HG03571 (cell line): ENCODE results near the gene CLCN7.

Experiments used
- ATAC-seq: cut with Tn5 transposase; IDR thresholded peaks from one replicate; pipeline ENCODE4 v1.9.1; 2021; ENCODE audit not compliant: unreplicated experiment

The CLCN7 gene

DNA sequence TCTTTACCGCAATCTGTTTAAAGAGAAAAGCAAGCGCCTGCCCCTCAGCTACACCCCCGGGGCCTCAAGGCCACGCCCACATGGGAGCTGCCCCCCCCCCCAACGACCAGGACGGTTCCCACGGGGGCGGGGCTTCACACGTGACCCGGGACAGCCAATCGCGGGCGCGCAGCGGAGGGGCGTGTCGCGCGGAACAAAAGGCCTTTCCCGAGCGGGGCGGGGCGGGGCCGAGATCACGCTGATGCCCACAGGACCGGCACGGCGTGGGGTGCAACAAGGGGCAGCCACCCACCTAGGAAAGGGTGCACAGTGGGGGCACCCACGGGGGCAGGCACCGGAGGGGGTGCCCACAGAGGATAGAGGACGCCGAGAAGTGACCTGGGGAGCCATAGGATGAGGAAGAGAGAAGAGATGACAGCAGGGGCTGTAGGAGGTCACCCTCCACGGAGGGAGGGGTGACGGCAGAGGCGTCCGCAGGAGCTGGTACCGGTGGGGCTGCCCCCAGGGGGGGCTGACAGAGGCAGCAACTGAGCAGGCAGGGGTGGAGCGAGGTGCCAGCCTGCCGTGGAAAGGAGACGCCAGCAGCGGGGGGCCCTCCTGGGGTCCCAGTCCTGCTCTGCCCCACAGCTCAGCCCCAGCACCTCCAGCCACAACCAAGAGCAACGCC, 66.5 kb downstream of the CLCN7 start:
- peak; percentile 64 for ATAC-seq

DNA sequence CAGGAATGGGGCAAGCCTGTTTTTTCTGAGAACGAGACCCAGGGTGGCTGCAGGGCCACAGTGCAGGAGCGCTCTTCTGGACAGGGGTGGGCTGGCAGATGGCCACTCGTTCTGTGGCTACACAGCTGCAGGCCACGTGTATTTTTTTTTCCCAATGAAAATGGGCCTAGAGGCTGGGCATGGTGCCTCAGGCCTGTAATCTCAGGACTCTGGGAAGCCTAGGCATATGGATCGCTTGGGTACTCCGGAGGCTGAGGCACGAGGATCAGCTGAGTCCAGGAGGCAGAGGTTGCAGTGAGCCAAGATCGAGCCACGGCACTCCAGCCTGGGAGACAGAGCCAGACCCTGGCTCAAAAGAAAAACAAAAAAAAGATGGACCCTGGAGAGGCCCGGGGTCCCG, 67.1 kb downstream of the CLCN7 start:
- no peak for ATAC-seq

DNA sequence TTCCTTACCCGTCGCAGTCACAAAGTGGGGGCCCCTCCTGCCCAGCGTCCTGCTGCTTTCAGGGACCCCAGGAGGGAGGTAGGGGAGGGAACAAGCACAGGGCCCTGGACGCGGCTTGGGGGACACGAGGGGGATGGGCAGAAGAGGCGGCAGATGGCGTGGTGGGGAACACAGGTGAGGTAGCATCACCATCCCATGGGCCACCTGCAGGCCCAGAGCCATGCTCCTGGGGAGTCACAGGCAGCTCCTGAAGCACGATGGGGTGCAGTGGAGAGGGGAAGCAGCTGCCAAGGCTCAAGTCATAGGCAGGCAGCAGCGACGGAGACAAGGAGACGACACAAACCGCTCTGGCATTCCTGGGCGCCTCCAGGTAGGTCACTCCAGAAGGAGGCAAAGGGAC, 71.1 kb downstream of the CLCN7 start:
- ATAC-seq = no peak

DNA sequence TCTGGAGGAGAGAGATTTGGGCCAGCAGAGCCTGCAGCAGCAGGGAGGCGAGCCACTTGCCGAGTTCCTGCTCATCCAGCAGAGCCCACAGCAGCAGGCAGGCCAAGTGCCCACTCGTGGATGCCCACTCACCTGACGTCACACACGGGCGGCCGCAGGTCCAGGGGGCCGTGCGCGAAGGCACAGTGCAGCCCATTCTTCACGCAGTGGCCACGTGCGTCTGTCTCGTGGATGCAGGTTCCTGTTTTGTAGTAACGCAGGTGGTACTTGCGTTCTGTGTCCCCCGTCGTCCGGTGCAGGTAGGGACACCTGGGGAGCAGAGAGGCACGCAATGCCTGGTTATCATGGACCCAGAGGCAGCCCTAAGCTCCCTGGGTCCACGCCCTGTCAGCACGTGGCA, 71.8 kb downstream of the CLCN7 start:
- no peak for ATAC-seq

DNA sequence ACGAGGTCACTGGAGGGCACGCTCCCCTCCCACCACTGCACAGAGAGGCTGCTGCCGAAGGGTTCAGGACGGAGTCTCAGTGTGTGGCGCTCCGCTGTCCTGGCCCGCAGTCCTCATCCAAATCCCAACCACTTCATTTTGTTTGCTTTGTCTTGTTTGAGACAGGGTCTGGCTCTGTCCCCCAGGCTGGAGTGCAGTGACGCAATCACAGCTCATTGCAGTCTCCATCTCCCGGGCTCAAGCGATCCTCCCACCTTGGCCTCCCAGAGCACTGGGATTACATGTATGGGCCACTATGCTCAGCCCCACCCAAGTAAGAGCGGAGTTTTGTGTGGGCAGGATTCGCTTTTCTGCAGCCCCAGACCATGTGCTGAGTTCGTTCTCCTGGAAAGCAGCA, 73.1 kb downstream of the CLCN7 start:
- ATAC-seq = no peak

DNA sequence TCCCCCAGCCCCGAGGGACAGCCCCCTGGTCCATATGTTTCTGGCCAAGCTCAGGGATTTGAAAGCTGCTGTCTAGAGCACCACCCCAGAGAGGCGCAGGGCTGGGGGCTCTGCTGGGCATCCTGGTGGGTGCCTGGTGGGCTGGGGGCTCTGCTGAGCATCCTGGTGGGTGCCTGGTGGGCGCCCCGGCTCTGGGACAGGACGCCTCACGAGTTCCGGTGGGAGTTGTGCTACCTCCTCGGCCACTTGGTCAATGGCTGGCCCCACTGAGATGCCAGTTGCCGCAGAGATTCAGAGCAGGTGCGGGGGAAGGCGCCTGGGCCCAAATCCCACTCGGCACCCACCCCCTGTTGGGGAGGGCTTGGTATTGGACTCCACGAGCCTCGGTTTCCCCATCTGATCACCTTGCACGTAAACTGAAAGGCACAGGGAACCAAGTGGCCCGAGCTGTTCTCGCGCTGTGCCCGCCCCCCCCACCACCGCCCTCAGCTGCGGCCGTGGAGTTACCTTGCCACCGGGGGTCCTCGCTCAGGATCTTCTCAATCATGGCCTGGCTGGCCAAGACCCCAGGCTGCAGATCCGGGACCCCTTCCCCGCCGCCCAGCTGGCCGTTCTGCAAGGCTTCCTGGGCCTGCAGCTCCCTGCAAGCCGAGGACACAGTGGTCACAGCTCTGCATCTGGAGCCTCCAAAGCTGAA, 73.6 kb downstream of the CLCN7 start:
- no peak for ATAC-seq

DNA sequence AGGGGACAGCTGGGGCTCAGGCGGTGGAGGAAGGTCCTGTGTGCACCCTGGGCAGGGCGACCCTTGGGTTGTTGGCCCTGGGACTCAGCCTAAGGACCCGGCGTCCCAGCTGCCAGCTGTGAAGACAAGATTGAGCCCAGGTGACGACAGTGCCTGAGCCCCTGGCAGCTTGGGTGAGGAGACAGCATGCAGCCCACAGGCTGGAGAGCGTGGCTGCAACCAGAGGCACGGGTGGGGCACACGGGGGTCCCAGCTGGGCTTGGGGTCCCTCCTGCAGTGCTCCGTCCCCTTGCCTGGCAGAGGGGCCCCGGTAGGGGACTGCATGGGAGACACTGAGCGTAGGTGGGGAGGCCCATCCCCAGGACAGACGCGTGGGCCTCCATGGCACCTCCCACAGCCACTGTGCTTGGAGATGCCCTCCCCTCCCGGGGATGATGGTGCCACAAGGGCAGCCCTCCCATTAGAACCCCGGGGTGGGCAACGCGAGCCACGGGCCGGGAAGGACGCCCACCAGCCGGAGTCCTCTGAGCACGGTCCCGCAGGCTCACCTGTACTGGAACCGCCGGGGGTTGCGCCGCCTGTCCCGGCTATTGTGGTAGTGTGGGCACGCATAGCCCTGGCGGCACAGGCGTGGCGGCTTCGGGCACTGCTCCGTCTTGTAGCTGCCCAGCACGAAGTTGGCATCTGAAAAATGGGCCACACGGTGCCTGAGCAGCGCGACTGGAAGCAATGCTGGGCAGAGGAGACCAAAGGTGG, 75.8 kb downstream of the CLCN7 start:
- ATAC-seq = no peak

DNA sequence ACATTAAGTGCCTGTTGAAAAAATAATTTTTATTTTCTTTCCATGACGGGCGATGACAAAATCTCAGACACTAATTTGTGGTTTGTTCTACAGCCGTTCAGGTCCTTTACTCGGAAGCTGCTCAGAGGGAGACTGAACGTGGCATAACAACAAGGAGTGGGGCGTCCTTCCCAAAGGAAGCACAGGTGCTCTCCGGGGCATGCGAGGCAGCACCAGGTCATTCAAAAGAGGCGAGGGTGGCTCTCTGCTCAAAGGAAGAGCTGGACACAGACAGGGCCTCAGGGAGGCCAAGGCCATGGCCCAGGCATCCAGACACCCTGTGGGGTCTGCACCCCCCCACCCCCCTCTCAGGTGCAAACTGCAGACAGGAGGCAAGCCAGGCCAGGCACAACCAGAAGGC, 76.5 kb downstream of the CLCN7 start:
- no peak for ATAC-seq

DNA sequence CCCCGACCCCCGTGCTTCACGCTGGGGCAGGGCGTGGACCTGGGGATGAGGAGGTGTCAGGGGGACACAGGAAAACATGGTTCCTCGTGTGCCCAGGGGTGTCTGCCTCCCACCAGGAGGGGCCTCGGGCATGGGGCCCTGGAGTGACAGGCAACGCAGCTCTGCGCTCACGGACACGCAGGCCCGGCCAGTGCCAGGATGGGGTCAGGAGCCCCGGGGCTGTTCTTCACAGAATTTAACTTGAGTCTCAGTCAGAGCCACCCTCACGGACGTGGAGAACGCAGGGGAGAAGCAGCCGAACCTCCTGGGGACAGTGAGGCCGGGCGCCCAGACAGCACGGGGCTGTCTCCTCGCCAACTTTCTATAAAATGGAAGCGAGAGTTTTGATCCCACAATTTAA, 77.0 kb downstream of the CLCN7 start:
- ATAC-seq = no peak

DNA sequence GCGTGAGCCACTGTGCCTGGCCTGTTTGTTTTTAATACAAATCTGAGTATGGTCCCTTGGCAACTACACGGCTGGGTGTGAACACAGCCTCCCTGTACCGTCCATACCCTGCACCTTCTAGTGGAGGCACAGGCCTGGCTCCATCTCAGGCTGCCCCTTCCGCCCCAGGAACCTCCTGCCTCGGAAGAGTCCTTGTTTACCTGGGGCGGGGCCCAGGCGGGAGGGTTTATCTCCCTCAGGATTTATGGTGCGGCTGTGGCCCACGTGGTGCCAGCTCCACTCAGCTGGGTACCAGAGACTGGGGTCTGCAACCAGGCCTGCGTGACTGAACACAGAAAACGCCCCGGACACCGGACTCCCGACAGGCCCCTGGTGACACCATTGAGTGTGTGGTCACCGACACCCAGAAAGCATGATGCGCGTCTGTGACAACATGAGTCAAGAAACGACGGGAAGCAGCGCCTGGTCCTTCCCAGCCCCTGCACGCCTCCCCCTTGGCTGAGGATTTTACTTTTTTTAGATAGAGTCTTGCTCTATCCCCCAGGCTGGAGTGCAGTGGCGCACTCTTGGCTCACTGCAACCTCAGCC, 79.3 kb downstream of the CLCN7 start:
- ATAC-seq = no peak
